T-cell (primary cell): ENCODE measurements around the gene SNHG17. TPM values are rescaled to one million over a fixed set of nuclear protein-coding genes. Genes with fewer than 3 reads are reported as not detected.
"Not testable (repeated sequence)": the region's sequence is repeated elsewhere in the genome, so short reads cannot be mapped to it uniquely, and the experiment has no call there.

Source experiments
- ATAC-seq, 4 experiments: fragments of 200-7000 bp in 3 of 4; fragments of 150-1000 bp in 1 of 4; cut with Tn5 transposase; replicated peaks in 1 of 4; 1 replicate in 3 of 4; 2 replicates in 1 of 4; pipeline ENCODE4 v1.10.0; 2021; ENCODE audit warnings: moderate library complexity in 3 of 4, mild to moderate bottlenecking in 2 of 4, moderate number of reproducible peaks in 1 of 4
- CTCF ChIA-PET, 2 donors: fragments of 300-600 bp; sonication (Branson Sonifier 250); formaldehyde crosslinking; loops; one replicate each; lab custom pipeline; 2022; ENCODE audit warnings: antibody characterized with exemption in 2 of 2; lab: Charles Lee
- POLR2A ChIA-PET, 2 donors: fragments of 300-600 bp; sonication (Branson Sonifier 250); formaldehyde crosslinking; loops; one replicate each; lab custom pipeline; 2022; ENCODE audit warnings: antibody characterized with exemption in 2 of 2; lab: Charles Lee
- DNase-seq, 35 experiments: peaks; one replicate each; pipeline versions ENCODE4 v3.0.0 to v3.0.0-alpha.2; 2013 to 2023
- H3K27ac ChIP-seq: one replicate; pipeline ENCODE4 v1.5.1; 2013; ENCODE audit warnings: low read length
- H3K27me3 ChIP-seq, 2 experiments: replicated peaks in 1 of 2; 1 replicate in 1 of 2; 2 replicates in 1 of 2; pipeline versions ENCODE4 v1.6.1 to v1.7.0; 2013; ENCODE audit warnings: low read length in 1 of 2, mixed read lengths in 1 of 2; ENCODE audit not compliant: control insufficient read depth in 2 of 2, insufficient read depth in 2 of 2; ENCODE audit errors: extremely low read depth in 1 of 2
- H3K36me3 ChIP-seq, 2 donors: 1 replicate in 1 of 2; 2 replicates in 1 of 2; pipeline versions ENCODE4 v1.6.1 to v1.7.0; 2013; ENCODE audit warnings: low read length in 1 of 2; ENCODE audit not compliant: control insufficient read depth in 2 of 2, insufficient read depth in 1 of 2; ENCODE audit errors: extremely low read depth in 1 of 2
- H3K4me1 ChIP-seq, 2 experiments: 1 replicate in 1 of 2; 2 replicates in 1 of 2; pipeline versions ENCODE4 v1.6.1 to v1.7.0; 2013; ENCODE audit warnings: low read length in 2 of 2, mixed read lengths in 1 of 2; ENCODE audit not compliant: insufficient read depth in 2 of 2, control insufficient read depth in 1 of 2; ENCODE audit errors: extremely low read depth in 1 of 2
- H3K4me3 ChIP-seq, 2 donors: 1 replicate in 1 of 2; 2 replicates in 1 of 2; pipeline versions ENCODE4 v1.5.1 to v1.7.0; 2013; ENCODE audit warnings: mild to moderate bottlenecking in 2 of 2, low read length in 1 of 2, moderate library complexity in 1 of 2; ENCODE audit not compliant: control insufficient read depth in 1 of 2; ENCODE audit errors: extremely low read depth in 1 of 2
- H3K9me3 ChIP-seq: 2 replicates; pipeline ENCODE4 v1.7.0; 2013
- H3K27ac Mint-ChIP-seq, 2 donors: one replicate each; pipeline ENCODE4 v1.8.0; 2020 to 2021; ENCODE audit warnings: mild to moderate bottlenecking in 2 of 2, mixed read lengths in 2 of 2
- H3K27me3 Mint-ChIP-seq, 2 donors: one replicate each; pipeline ENCODE4 v1.8.0; 2021 to 2022; ENCODE audit warnings: mixed read lengths in 2 of 2
- H3K36me3 Mint-ChIP-seq: one replicate; pipeline ENCODE4 v1.8.0; 2021; ENCODE audit warnings: mixed read lengths
- H3K4me1 Mint-ChIP-seq, 3 donors: one replicate each; pipeline ENCODE4 v1.8.0; 2020 to 2022; ENCODE audit warnings: mixed read lengths in 3 of 3, mild to moderate bottlenecking in 1 of 3
- H3K4me3 Mint-ChIP-seq, 3 donors: one replicate each; pipeline ENCODE4 v1.8.0; 2020 to 2022; ENCODE audit warnings: mild to moderate bottlenecking in 3 of 3, mixed read lengths in 3 of 3, moderate library complexity in 3 of 3
- H3K9me3 Mint-ChIP-seq, 3 donors: one replicate each; pipeline ENCODE4 v1.8.0; 2020 to 2022; ENCODE audit warnings: mixed read lengths in 3 of 3
- whole genome bisulfite sequencing: methylation state at CpG from one replicate; pipeline ENCODE4 v1.1.5; 2013; ENCODE audit warnings: missing lambda C conversion rate; ENCODE audit not compliant: insufficient coverage; 5-methylcytosine and 5-hydroxymethylcytosine counted together
- total RNA-seq, 35 experiments: library from RNA in 6 of 35; stranded (reverse) in 6 of 35; fragments of 120-200 nt in 1 of 35; gene quantifications; one replicate each; pipeline versions ENCODE4 v1.2.1 to v1.2.4 and lab custom pipeline; 2013 to 2026

SNHG17 gene
- total RNA-seq, 5 donors from 2014 or later (not counting 1 experiment from before 2014, with no cell fraction given): 46.7 to 77.9 (median 67.6) TPM

- peaks cover 13 to 27% of the 10 kb centered on the region in 2 experiments for H3K4me1 ChIP-seq
- POLR2A ChIA-PET: interaction anchor here (1.0 to 1.4 kb wide), 3 partner anchors 25 to 439 kb away, joined by 3 read pairs; partner anchors contain the start of genes RPRD1B (in 1 of the 2) and TTI1 (in 1 of the 2)
- 24% methylated on average over 8 of the region's 12 CpGs for WGBS
- no peaks in the 10 kb centered on the region for H3K9me3 ChIP-seq
- ATAC-seq (peak; percentile 6 to 12 (median 11)), DNase-seq (peak in 1 of 35 experiments; percentile 6)
- peak overlapping the region; percentile 86 to 91 for H3K4me3 ChIP-seq
- Mint-ChIP-seq H3K4me3 (peak overlapping the region; percentile 85 to 86 (median 85)), H3K36me3 (peaks cover 4% of the 10 kb centered on the region), H3K9me3 (no peaks in the 10 kb centered on the region), H3K27me3 (no peaks in the 10 kb centered on the region), H3K27ac (peak overlapping the region; percentile 86 to 93), H3K4me1 (peaks cover 43 to 46% (median 46%) of the 10 kb centered on the region in 3 donors)
- H3K36me3 ChIP-seq: peaks cover 0 to 2% of the 10 kb centered on the region in 2 donors
- peaks cover 0 to 3% of the 10 kb centered on the region in 2 experiments for H3K27me3 ChIP-seq
- H3K27ac ChIP-seq: peak overlapping the region; percentile 85
- CTCF ChIA-PET: interaction anchor here (0.6 to 2.4 kb wide), 7 partner anchors 13 to 370 kb away, joined by 3 to 29 read pairs (median 5); partner anchors contain the start of genes PPP1R16B (in 1 of the 2) and SNHG17 (in 1 of the 2)
These were observed 36.9 kb upstream of the SNHG17 start for GRCh38 chr20:38471987-38472512.

GRCh38 chr20:38471245-38471644, 36.1 kb upstream of the SNHG17 start:
- Mint-ChIP-seq H3K4me3 (peak overlapping the region in 2 of 3 donors; percentile 28 to 86), H3K36me3 (peaks cover 4% of the 10 kb centered on the region), H3K27me3 (no peaks in the 10 kb centered on the region), H3K27ac (peak overlapping the region; percentile 28 to 93), H3K4me1 (peaks cover 38 to 39% (median 39%) of the 10 kb centered on the region in 3 donors), H3K9me3 (no peaks in the 10 kb centered on the region)
- no peaks in the 10 kb centered on the region for H3K9me3 ChIP-seq
- ChIA-PET POLR2A (interaction anchor here in 1 of 2 donors (1.3 kb wide), 1 partner anchor 24 kb away, joined by 3 read pairs; no protein-coding TSS in a partner anchor), CTCF (interaction anchor here in 1 of 2 donors (1.0 kb wide), 1 partner anchor 24 kb away, joined by 3 read pairs; no protein-coding TSS in a partner anchor)
- H3K4me3 ChIP-seq: no peak overlapping the region
- no peak for ATAC-seq
- DNase-seq: peak in 1 of 35 experiments; percentile 6
- peak overlapping the region; percentile 85 for H3K27ac ChIP-seq
- no CpG with 5 or more reads among the region's 1 CpG for WGBS
- H3K27me3 ChIP-seq: peaks cover 0 to 3% of the 10 kb centered on the region in 2 experiments
- H3K36me3 ChIP-seq: peaks cover 0 to 2% of the 10 kb centered on the region in 2 donors
- H3K4me1 ChIP-seq: peaks cover 13 to 26% of the 10 kb centered on the region in 2 experiments

GRCh38 chr20:38466983-38467382, 31.9 kb upstream of the SNHG17 start:
- Histone ChIP-seq H3K36me3 (no peaks in the 10 kb centered on the region), H3K4me3 (no peak overlapping the region), H3K9me3 (no peaks in the 10 kb centered on the region), H3K4me1 (peaks cover 0 to 2% of the 10 kb centered on the region in 2 experiments), H3K27ac (no peak overlapping the region), H3K27me3 (peaks cover 0 to 3% of the 10 kb centered on the region in 2 experiments)
- Mint-ChIP-seq H3K27ac (no peak overlapping the region), H3K27me3 (no peaks in the 10 kb centered on the region), H3K36me3 (no peaks in the 10 kb centered on the region), H3K4me1 (peaks cover 3 to 10% (median 4%) of the 10 kb centered on the region in 3 donors), H3K9me3 (no peaks in the 10 kb centered on the region), H3K4me3 (no peak overlapping the region)
- POLR2A ChIA-PET: no interaction called here
- ATAC-seq (no peak), DNase-seq (no peak)
- CTCF ChIA-PET: no interaction called here
- no CpG with 5 or more reads among the region's 3 CpGs for WGBS

- ATAC-seq (no peak), DNase-seq (no peak)
- Mint-ChIP-seq H3K27ac (no peak overlapping the region), H3K9me3 (no peaks in the 10 kb centered on the region), H3K4me3 (no peak overlapping the region), H3K36me3 (no peaks in the 10 kb centered on the region), H3K4me1 (peaks cover 0 to 2% (median 0%) of the 10 kb centered on the region in 3 donors), H3K27me3 (no peaks in the 10 kb centered on the region)
- Histone ChIP-seq H3K9me3 (no peaks in the 10 kb centered on the region), H3K27me3 (peaks cover 0 to 3% of the 10 kb centered on the region in 2 experiments), H3K27ac (no peak overlapping the region), H3K36me3 (no peaks in the 10 kb centered on the region), H3K4me3 (no peak overlapping the region), H3K4me1 (no peaks in the 10 kb centered on the region)
- POLR2A ChIA-PET: no interaction called here
- no CpG with 5 or more reads among the region's 2 CpGs for WGBS
- CTCF ChIA-PET: interaction anchor here in 1 of 2 donors (0.6 kb wide), 1 partner anchor 21 kb away, joined by 4 read pairs; no protein-coding TSS in a partner anchor
These were observed 31.0 kb upstream of the SNHG17 start for GRCh38 chr20:38466171-38466570.

GRCh38 chr20:38461569-38461968, 26.4 kb upstream of the SNHG17 start:
- H3K4me3 Mint-ChIP-seq, H3K9me3 ChIP-seq, H3K36me3 Mint-ChIP-seq, POLR2A ChIA-PET, H3K27me3 ChIP-seq, H3K9me3 Mint-ChIP-seq, H3K4me3 ChIP-seq, DNase-seq, H3K36me3 ChIP-seq, H3K27me3 Mint-ChIP-seq, CTCF ChIA-PET, H3K4me1 ChIP-seq, ATAC-seq, H3K4me1 Mint-ChIP-seq, H3K27ac ChIP-seq, H3K27ac Mint-ChIP-seq: not testable (repeated sequence)
- WGBS: 98% methylated on average over 7 of the region's 30 CpGs

- POLR2A ChIA-PET, H3K4me1 Mint-ChIP-seq: not testable (repeated sequence)
These were observed 26.0 kb upstream of the SNHG17 start for GRCh38 chr20:38461167-38461566.

More at GRCh38 chr20:38461167-38461566, 26.0 kb upstream of the SNHG17 start:
- CTCF ChIA-PET, H3K36me3 Mint-ChIP-seq, H3K9me3 Mint-ChIP-seq, H3K27me3 ChIP-seq, H3K27ac Mint-ChIP-seq, H3K4me1 ChIP-seq, DNase-seq, ATAC-seq, H3K27me3 Mint-ChIP-seq, H3K36me3 ChIP-seq, H3K9me3 ChIP-seq, H3K4me3 ChIP-seq, H3K4me3 Mint-ChIP-seq, H3K27ac ChIP-seq: not testable (repeated sequence)
- WGBS: no CpG with 5 or more reads among the region's 33 CpGs
